Non-pigmented ciliary epithelial cell (primary cell): ENCODE measurements around the gene OR5D18.
"Not testable (repeated sequence)": the region's sequence is repeated elsewhere in the genome, so short reads cannot be mapped to it uniquely, and the experiment has no call there.

ENCODE experiments used
- DNase-seq: peaks from one replicate; pipeline ENCODE4 v3.0.0-alpha.2; 2010; ENCODE audit warnings: low read depth

OR5D18 gene

GRCh38 chr11:55819330-55819729 is at the start of gene OR5D18:
Gene OR5D18, plus strand, starts transcription at chr11:55819630. Its CDS starts 0 bp downstream, at chr11:55819630.
- no peak for DNase-seq

GRCh38 chr11:55773138-55773537 is 46.3 kb upstream of the OR5D18 start, which contains the start of gene OR5D13:
Gene OR5D13, plus strand, starts transcription at chr11:55773438. Its CDS starts 0 bp downstream, at chr11:55773438.
- DNase-seq = no peak

GRCh38 chr11:55791606-55792005 is 27.8 kb upstream of the OR5D18 start:
- no peak for DNase-seq

GRCh38 chr11:55793321-55793720 is 26.1 kb upstream of the OR5D18 start:
- no peak for DNase-seq

GRCh38 chr11:55795256-55795655 is 24.2 kb upstream of the OR5D18 start, which contains the start of gene OR5D14:
Gene OR5D14, plus strand, starts transcription at chr11:55795556. Its CDS starts 0 bp downstream, at chr11:55795556.
- DNase-seq = no peak

GRCh38 chr11:55806248-55806647 is 13.2 kb upstream of the OR5D18 start:
- DNase-seq = no peak

GRCh38 chr11:55811067-55811466 is 8.4 kb upstream of the OR5D18 start, which contains the start of gene OR5L1:
Gene OR5L1, plus strand, starts transcription at chr11:55811367. Its CDS starts 100 bp downstream, at chr11:55811467.
- DNase-seq = no peak

GRCh38 chr11:55826919-55827318 is 7.5 kb downstream of the OR5D18 start, which contains the start of gene OR5L2:
Gene OR5L2, plus strand, starts transcription at chr11:55827219. Its CDS starts 0 bp downstream, at chr11:55827219.
- DNase-seq = no peak

- DNase-seq = no peak
These were observed 19.0 kb downstream of the OR5D18 start, which contains the start of gene OR5D16 for GRCh38 chr11:55838452-55838851. Gene OR5D16, plus strand, starts transcription at chr11:55838752. Its CDS starts 0 bp downstream, at chr11:55838752.

- DNase-seq = no peak
These were observed 28.0 kb downstream of the OR5D18 start for GRCh38 chr11:55847453-55847852.

- no peak for DNase-seq
These were observed 29.6 kb downstream of the OR5D18 start for GRCh38 chr11:55849037-55849436.

- DNase-seq = no peak
These were observed 32.7 kb downstream of the OR5D18 start for GRCh38 chr11:55852141-55852540.

- no peak for DNase-seq
These were observed 35.3 kb downstream of the OR5D18 start for GRCh38 chr11:55854704-55855103.

GRCh38 chr11:55867354-55867753 is 47.9 kb downstream of the OR5D18 start:
- not testable (repeated sequence) for DNase-seq
